ENCODE measurements around the gene MSI2. TPM values are rescaled to one million over a fixed set of nuclear protein-coding genes. Genes with fewer than 3 reads are reported as not detected.

MSI2 gene
- total RNA-seq, 2 experiments from 2014 or later = 107 to 111 TPM

- DNase-seq = no peak
- POLR2A ChIA-PET = no interaction called here
Observed at GRCh38 chr17:57465610-57466009, 209.3 kb downstream of the MSI2 start.

DNA sequence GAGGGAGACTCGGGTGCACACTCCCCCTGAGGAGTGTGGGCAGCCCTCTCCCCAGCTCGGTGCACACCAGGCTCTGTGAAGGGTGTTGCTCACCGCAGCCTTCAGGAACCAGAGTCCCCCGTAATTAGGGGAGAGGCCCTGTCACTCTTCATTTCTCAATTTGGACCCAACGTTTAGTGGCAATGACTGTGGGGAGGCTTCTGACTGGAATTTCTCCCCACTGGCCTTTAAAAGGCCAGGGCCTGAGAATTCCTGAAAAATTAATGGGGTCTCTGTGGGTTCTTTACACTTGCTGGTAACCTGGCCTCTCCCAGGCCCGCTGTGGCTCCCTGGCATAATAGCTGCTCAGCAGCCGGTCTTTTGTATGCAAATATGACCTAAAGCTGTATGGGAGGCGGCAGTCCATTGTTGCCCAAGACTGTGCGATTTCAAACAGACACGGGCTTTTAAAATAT lies 209.7 kb downstream of the MSI2 start:
- POLR2A ChIA-PET = no interaction called here
- H3K4me3 Mint-ChIP-seq = no peak overlapping the region
- no peaks in the 10 kb centered on the region for H3K27me3 Mint-ChIP-seq
- peaks cover 36% of the 10 kb centered on the region for H3K4me1 Mint-ChIP-seq
- H3K36me3 Mint-ChIP-seq (ENCODE audit: low read depth) = peaks cover 10% of the 10 kb centered on the region
- H3K27ac Mint-ChIP-seq = no peak overlapping the region
- no peaks in the 10 kb centered on the region for H3K9me3 Mint-ChIP-seq
- no peak for DNase-seq
- CTCF ChIA-PET = interaction anchor here (1.8 kb wide), 1 partner anchor 223 kb away, joined by 4 read pairs; no protein-coding TSS in a partner anchor

More at GRCh38 chr17:57465610-57466009, 209.3 kb downstream of the MSI2 start:
- peaks cover 41% of the 10 kb centered on the region for H3K4me1 Mint-ChIP-seq
- peaks cover 10% of the 10 kb centered on the region for H3K36me3 Mint-ChIP-seq (ENCODE audit: low read depth)
- H3K9me3 Mint-ChIP-seq = no peaks in the 10 kb centered on the region
- no peak overlapping the region for H3K27ac Mint-ChIP-seq
- CTCF ChIA-PET = interaction anchor here (1.8 kb wide), 1 partner anchor 222 kb away, joined by 4 read pairs; no protein-coding TSS in a partner anchor
- no peak overlapping the region for H3K4me3 Mint-ChIP-seq
- H3K27me3 Mint-ChIP-seq = no peaks in the 10 kb centered on the region

- peaks cover 10% of the 10 kb centered on the region for H3K36me3 Mint-ChIP-seq (ENCODE audit: low read depth)
- ChIA-PET POLR2A (no interaction called here), CTCF (interaction anchor here (1.8 kb wide), 1 partner anchor 223 kb away, joined by 4 read pairs; no protein-coding TSS in a partner anchor)
- H3K9me3 Mint-ChIP-seq = no peaks in the 10 kb centered on the region
- no peak overlapping the region for H3K4me3 Mint-ChIP-seq
- no peaks in the 10 kb centered on the region for H3K27me3 Mint-ChIP-seq
- H3K4me1 Mint-ChIP-seq = peaks cover 32% of the 10 kb centered on the region
- DNase-seq = no peak
- H3K27ac Mint-ChIP-seq = no peak overlapping the region
Observed at GRCh38 chr17:57466521-57466920, 210.2 kb downstream of the MSI2 start.

GRCh38 chr17:57467226-57467625 lies 210.9 kb downstream of the MSI2 start:
- H3K4me1 Mint-ChIP-seq = peaks cover 24% of the 10 kb centered on the region

DNA sequence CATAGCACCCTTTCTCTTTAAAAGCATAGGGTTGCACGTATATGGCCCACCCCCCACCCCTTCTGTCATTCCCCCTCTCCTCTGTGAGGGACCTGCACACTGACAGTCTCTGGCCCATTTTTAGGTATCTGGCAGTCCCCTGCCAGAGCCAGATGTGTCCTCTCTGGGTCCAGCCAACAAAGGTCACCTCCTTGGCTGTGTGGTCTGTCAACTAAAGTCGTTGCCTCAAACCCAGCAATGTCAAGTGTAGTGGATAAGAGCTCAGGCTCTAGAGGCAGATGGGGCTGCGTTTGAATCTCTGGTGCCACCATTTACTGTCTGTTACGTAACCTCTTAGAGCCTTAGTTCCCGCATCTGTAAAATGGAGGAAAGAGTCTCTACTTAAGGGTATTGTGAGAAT lies 211.5 kb downstream of the MSI2 start:
- peaks cover 10% of the 10 kb centered on the region for H3K36me3 Mint-ChIP-seq (ENCODE audit: low read depth)
- CTCF ChIA-PET = no interaction called here
- POLR2A ChIA-PET = no interaction called here
- no peaks in the 10 kb centered on the region for H3K9me3 Mint-ChIP-seq
- H3K27ac Mint-ChIP-seq = no peak overlapping the region
- no peaks in the 10 kb centered on the region for H3K27me3 Mint-ChIP-seq
- no peak for DNase-seq
- H3K4me1 Mint-ChIP-seq = peaks cover 19% of the 10 kb centered on the region
- H3K4me3 Mint-ChIP-seq = no peak overlapping the region

More at GRCh38 chr17:57467226-57467625, 210.9 kb downstream of the MSI2 start:
- Mint-ChIP-seq H3K36me3 (ENCODE audit: low read depth) (peaks cover 10% of the 10 kb centered on the region), H3K9me3 (no peaks in the 10 kb centered on the region), H3K27ac (no peak overlapping the region), H3K4me3 (no peak overlapping the region), H3K27me3 (no peaks in the 10 kb centered on the region)
- ChIA-PET CTCF (interaction anchor here (1.8 kb wide), 1 partner anchor 224 kb away, joined by 4 read pairs; no protein-coding TSS in a partner anchor), POLR2A (no interaction called here)
- DNase-seq = no peak

DNA sequence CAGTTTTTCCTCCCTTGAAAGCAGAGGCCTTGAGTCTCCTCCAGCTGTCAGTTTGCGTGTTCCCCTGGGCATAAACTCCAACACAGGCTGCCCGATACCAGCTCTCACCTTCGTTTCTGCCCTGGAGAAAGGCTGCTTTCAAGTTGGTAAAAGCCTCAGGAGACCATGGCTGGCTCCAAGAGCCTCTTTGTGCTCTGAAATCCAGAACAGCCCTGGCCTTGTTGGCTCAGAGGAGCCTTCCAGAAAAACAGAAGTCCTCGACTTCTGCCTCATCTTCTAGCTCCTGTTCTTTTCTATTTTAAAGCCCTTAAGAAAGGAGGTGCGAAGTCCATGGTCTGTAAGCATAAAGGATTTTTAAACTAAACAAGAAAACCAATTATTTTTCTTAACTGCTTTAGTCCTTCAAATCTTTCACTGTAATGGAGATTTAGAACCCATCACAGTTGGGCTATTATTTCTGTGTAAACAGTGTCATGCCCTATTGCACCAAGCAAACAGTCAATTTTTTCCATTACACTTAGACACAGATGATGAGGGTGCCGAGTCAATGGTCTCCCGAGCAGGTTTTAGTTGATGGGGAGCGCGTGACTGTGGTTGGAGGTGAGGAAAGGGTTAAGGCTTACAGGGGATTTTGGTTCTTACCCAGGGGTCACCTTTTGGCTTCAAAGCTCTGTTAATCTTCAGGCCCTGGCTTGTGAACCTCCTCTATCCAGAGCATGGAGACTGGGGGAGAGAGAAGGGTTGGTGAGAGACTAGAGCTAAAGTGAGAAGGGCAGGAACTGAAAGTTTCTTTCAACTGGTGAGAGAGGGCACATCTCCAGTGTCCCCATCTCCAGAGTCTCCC lies 212.8 kb downstream of the MSI2 start:
- Mint-ChIP-seq H3K4me3 (no peak overlapping the region), H3K27me3 (no peaks in the 10 kb centered on the region), H3K9me3 (no peaks in the 10 kb centered on the region), H3K4me1 (peaks cover 7% of the 10 kb centered on the region), H3K36me3 (ENCODE audit: low read depth) (peaks cover 9% of the 10 kb centered on the region), H3K27ac (no peak overlapping the region)
- ChIA-PET CTCF (interaction anchor here (0.7 kb wide), 1 partner anchor 115 kb away, joined by 6 read pairs; no protein-coding TSS in a partner anchor), POLR2A (no interaction called here)
- no peak for DNase-seq

DNA sequence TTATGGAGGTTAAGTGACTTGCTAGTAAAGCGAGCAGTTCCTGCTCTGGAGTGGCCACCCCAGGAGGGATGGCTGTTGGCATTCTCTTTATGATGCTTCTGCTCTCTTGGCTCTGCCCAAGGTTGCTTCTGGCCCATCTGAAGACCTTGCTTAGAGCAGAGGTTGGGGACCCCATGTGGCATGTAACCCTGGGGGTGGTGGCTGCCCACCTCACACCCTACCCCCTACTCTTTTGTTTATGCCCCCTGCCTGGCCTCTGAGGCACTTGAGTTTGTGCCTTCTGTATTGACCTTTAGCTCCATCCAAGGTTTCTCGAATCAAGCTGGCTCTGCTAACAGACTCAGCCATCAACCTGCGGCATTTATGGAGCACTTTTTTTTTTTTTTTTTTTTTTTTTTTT lies 214.6 kb downstream of the MSI2 start:
- DNase-seq = no peak
- no peak overlapping the region for H3K4me3 Mint-ChIP-seq
- H3K9me3 Mint-ChIP-seq = no peaks in the 10 kb centered on the region
- no peak overlapping the region for H3K27ac Mint-ChIP-seq
- POLR2A ChIA-PET = no interaction called here
- H3K27me3 Mint-ChIP-seq = no peaks in the 10 kb centered on the region
- no peaks in the 10 kb centered on the region for H3K4me1 Mint-ChIP-seq
- peaks cover 5% of the 10 kb centered on the region for H3K36me3 Mint-ChIP-seq (ENCODE audit: low read depth)
- CTCF ChIA-PET = no interaction called here

GRCh38 chr17:57471868-57472368 lies 215.6 kb downstream of the MSI2 start:
- Mint-ChIP-seq H3K4me3 (no peak overlapping the region), H3K27ac (no peak overlapping the region), H3K36me3 (ENCODE audit: low read depth) (peaks cover 5% of the 10 kb centered on the region), H3K4me1 (no peaks in the 10 kb centered on the region), H3K9me3 (no peaks in the 10 kb centered on the region), H3K27me3 (no peaks in the 10 kb centered on the region)
- ChIA-PET POLR2A (no interaction called here), CTCF (no interaction called here)
- no peak for DNase-seq

DNA sequence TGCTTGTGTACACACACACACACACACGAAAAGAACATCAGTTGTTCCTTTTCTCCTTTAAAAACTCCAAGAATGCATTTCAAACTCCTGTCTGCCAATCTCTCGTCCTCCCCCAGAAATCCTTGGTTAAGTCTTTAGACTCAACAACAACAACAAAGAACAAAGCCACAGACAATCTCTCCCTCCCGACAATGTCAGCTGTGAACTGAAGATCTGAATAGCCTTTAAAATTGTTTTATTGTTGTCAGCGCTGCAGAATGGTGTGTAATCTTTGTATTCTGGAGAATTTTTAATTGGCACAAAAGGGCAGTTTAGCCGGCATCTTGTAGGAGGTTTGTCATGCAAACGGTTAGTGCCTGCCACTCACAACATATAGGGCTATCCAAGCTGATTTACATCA lies 219.5 kb downstream of the MSI2 start:
- DNase-seq = no peak
- H3K27me3 Mint-ChIP-seq = no peaks in the 10 kb centered on the region
- no peak overlapping the region for H3K4me3 Mint-ChIP-seq
- ChIA-PET CTCF (interaction anchor here (1.3 kb wide), 1 partner anchor 233 kb away, joined by 3 read pairs; no protein-coding TSS in a partner anchor), POLR2A (no interaction called here)
- H3K9me3 Mint-ChIP-seq = no peaks in the 10 kb centered on the region
- H3K36me3 Mint-ChIP-seq (ENCODE audit: low read depth) = peaks cover 2% of the 10 kb centered on the region
- peaks cover 5% of the 10 kb centered on the region for H3K4me1 Mint-ChIP-seq
- H3K27ac Mint-ChIP-seq = no peak overlapping the region

DNA sequence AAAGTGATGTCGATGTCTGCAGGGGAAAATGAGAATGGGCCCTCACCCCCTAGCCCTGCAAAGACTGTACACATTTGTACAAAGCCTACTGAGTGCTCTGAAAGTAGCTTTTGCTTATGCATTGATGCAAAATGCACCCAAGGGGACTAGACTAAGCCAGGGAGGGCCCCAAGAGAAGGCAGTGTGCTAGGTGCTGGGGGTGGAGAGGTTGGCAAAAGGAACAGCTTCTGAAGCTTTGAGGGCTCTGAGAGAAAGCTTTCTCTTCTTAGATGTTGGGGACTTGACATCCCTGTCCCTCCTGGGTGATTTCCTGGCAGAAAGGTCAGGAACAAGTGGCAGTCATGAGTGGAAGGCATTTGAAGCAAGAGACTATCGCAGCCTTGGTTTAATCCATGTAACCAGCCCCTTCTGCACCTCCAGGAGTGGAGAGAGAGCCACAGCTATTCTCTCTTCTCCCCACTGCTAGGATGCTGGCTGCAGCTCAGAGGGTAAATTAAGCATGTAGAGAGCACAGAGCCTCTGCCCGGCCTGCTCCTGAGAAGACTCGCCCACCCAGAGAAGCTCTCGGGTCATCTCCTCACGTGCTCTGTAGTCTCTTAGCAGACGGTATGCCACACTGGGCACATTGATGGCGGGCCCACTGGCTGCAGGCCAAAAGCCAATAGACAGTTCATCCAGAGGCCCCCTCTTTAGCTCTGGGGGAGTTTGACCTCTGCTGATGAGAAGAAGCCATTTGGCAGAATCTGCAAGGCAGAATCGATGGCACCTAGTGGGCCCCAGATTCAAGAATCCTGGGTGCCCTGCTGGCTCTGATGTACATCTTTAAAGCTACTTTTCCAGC lies 221.4 kb downstream of the MSI2 start:
- Mint-ChIP-seq H3K4me1 (peaks cover 13% of the 10 kb centered on the region), H3K27ac (no peak overlapping the region), H3K9me3 (no peaks in the 10 kb centered on the region), H3K27me3 (no peaks in the 10 kb centered on the region), H3K36me3 (ENCODE audit: low read depth) (peaks cover 2% of the 10 kb centered on the region), H3K4me3 (no peak overlapping the region)
- ChIA-PET CTCF (no interaction called here), POLR2A (no interaction called here)
- DNase-seq = no peak

- CTCF ChIA-PET = no interaction called here
- no peaks in the 10 kb centered on the region for H3K9me3 Mint-ChIP-seq
- H3K4me3 Mint-ChIP-seq = no peak overlapping the region
- H3K27ac Mint-ChIP-seq = no peak overlapping the region
- no peak for DNase-seq
- no peaks in the 10 kb centered on the region for H3K27me3 Mint-ChIP-seq
- H3K36me3 Mint-ChIP-seq (ENCODE audit: low read depth) = peaks cover 2% of the 10 kb centered on the region
- H3K4me1 Mint-ChIP-seq = peaks cover 13% of the 10 kb centered on the region
- POLR2A ChIA-PET = no interaction called here
Observed at GRCh38 chr17:57478478-57479250, 222.3 kb downstream of the MSI2 start.

- H3K4me1 Mint-ChIP-seq = peaks cover 25% of the 10 kb centered on the region
- H3K36me3 Mint-ChIP-seq (ENCODE audit: low read depth) = peaks cover 5% of the 10 kb centered on the region
- no peaks in the 10 kb centered on the region for H3K27me3 Mint-ChIP-seq
- no peak for DNase-seq
- no peaks in the 10 kb centered on the region for H3K9me3 Mint-ChIP-seq
- POLR2A ChIA-PET = no interaction called here
- no peak overlapping the region for H3K4me3 Mint-ChIP-seq
- CTCF ChIA-PET = no interaction called here
- H3K27ac Mint-ChIP-seq = no peak overlapping the region
Observed at GRCh38 chr17:57480438-57481196, 224.3 kb downstream of the MSI2 start.

Data from activated CD4-positive, alpha-beta memory T cell treated with anti-CD3 and anti-CD28 coated beads, Interleukin-2, amount 10 ng/mL, durations not matched to agents 7 days and 5 days (primary cell).